ENCODE measurements around the gene PDE9A. TPM values are rescaled to one million over a fixed set of nuclear protein-coding genes. Genes with fewer than 3 reads are reported as not detected.

PDE9A gene
- total and polyA plus RNA-seq, 2 experiments from 2014 or later = 26.5 to 31.1 TPM

DNA sequence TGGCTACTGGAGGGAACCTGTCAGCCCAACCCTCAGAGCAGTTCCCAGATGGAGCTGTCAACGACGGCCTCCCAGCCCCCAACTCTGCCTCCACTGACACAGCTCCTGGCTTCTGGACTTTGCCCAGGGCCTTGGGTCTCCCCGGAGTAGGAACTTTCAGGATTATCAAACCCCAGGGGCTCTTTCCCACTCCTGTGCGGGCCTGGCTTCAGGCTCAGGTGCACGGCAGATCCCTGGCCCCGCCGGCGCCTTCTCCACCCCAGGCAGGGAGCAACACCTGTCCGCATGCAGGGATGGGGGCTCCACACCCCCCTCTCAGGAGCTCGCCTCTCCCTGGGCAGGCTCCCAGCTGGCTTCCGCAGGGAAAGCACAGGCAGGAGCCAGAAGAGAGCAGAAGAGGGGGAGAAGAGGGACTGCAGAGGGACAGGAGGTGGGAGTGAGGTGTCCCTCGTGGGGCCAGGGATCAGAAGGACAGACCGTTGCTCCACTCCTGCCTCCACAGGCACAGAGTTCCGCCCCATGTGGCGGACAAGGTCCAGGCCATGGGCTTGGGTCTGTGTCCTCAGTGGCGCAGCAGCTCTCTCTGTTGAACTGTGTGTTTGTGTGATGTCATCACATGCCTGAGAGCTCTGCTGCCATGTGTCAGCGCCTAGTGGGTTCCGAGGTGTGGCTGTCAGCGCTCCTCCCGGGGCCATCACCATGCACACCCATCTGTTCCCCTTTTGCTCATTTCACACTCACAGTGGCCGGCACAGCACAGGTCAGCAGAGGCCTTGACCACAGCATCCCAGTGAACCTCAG is 107.7 kb downstream of the PDE9A start:
- H2AFZ ChIP-seq = no peak overlapping the region
- H3K27ac ChIP-seq (ENCODE audit: low read depth) = no peak overlapping the region
- H3K9me2 ChIP-seq (ENCODE audit: insufficient read depth) = no peaks in the 10 kb centered on the region
- H3K4me2 ChIP-seq = no peak overlapping the region
- no peaks in the 10 kb centered on the region for H3K36me3 ChIP-seq (ENCODE audit: insufficient read depth)
- no peaks in the 10 kb centered on the region for H3K27me3 ChIP-seq (ENCODE audit: insufficient read depth)
- TF ChIP-seq, protein P1, sequence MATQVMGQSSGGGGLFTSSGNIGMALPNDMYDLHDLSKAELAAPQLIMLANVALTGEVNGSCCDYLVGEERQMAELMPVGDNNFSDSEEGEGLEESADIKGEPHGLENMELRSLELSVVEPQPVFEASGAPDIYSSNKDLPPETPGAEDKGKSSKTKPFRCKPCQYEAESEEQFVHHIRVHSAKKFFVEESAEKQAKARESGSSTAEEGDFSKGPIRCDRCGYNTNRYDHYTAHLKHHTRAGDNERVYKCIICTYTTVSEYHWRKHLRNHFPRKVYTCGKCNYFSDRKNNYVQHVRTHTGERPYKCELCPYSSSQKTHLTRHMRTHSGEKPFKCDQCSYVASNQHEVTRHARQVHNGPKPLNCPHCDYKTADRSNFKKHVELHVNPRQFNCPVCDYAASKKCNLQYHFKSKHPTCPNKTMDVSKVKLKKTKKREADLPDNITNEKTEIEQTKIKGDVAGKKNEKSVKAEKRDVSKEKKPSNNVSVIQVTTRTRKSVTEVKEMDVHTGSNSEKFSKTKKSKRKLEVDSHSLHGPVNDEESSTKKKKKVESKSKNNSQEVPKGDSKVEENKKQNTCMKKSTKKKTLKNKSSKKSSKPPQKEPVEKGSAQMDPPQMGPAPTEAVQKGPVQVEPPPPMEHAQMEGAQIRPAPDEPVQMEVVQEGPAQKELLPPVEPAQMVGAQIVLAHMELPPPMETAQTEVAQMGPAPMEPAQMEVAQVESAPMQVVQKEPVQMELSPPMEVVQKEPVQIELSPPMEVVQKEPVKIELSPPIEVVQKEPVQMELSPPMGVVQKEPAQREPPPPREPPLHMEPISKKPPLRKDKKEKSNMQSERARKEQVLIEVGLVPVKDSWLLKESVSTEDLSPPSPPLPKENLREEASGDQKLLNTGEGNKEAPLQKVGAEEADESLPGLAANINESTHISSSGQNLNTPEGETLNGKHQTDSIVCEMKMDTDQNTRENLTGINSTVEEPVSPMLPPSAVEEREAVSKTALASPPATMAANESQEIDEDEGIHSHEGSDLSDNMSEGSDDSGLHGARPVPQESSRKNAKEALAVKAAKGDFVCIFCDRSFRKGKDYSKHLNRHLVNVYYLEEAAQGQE (IDR thresholded peaks at IDR 0.05; ENCODE audit: unreplicated experiment) = no peak
- TF ChIP-seq NANOG (IDR thresholded peaks at IDR 0.05; ENCODE audit: borderline replicate concordance) = no peak
- no peak for TF ChIP-seq CREB1 (CRISPR knock-in tag; IDR thresholded peaks at IDR 0.05; ENCODE audit: low read depth)
- TF ChIP-seq ZNF114 (CRISPR knock-in tag; IDR thresholded peaks at IDR 0.05) = no peak
- ATAC-seq (peak; percentile 16; the same call in 2 of the 3 replicates), DNase-seq (ENCODE audit: low spot score) (no peak)
- peaks cover 13% of the 10 kb centered on the region for H3K27me3 Mint-ChIP-seq (ENCODE audit: insufficient read depth, low read depth, poor library complexity)
- no peaks in the 10 kb centered on the region for H4K20me1 ChIP-seq (replicated peaks; ENCODE audit: insufficient read depth)
- no peaks in the 10 kb centered on the region for H3F3A ChIP-seq (replicated peaks; ENCODE audit: low read depth)
- no peak overlapping the region for H3K27ac Mint-ChIP-seq
- H3K4me1 Mint-ChIP-seq = no peaks in the 10 kb centered on the region; the same call in 2 of the 3 replicates
- H3K4me3 ChIP-seq = no peak overlapping the region
- no peaks in the 10 kb centered on the region for H3K4me1 ChIP-seq (ENCODE audit: insufficient read depth)
- no peak overlapping the region for H3K4me3 Mint-ChIP-seq
- H3K9me3 Mint-ChIP-seq = no peaks in the 10 kb centered on the region
- peaks cover 30% of the 10 kb centered on the region for H3K36me3 Mint-ChIP-seq (ENCODE audit: low read depth)
- no peaks in the 10 kb centered on the region for H3K79me2 ChIP-seq (replicated peaks; ENCODE audit: insufficient read depth)

DNA sequence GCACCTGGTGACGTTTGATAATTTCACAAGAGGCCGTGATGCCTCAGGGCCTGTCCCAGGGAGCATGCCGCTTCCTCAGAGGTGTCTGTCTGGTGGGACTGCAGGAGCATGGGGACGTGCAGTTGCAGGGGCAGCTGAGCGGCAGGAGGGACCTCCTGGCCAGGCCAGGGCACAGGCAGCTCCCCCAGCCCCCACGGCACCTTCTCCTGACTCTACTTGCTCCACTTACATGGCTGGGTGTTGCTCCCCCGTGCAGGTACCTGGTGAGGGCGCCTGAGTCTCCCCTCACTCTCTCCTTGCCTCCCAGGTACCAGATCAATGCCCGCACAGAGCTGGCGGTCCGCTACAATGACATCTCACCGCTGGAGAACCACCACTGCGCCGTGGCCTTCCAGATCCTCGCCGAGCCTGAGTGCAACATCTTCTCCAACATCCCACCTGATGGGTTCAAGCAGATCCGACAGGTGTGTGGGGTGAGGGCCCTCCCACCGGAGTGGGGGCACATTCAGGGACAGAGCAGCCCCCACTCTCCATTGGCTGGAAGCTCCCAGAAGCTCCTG is 108.4 kb downstream of the PDE9A start:
- Histone ChIP-seq H3K27me3 (ENCODE audit: insufficient read depth) (no peaks in the 10 kb centered on the region), H3K79me2 (replicated peaks; ENCODE audit: insufficient read depth) (no peaks in the 10 kb centered on the region), H3K4me1 (ENCODE audit: insufficient read depth) (no peaks in the 10 kb centered on the region), H4K20me1 (replicated peaks; ENCODE audit: insufficient read depth) (no peaks in the 10 kb centered on the region), H2AFZ (no peak overlapping the region), H3F3A (replicated peaks; ENCODE audit: low read depth) (no peaks in the 10 kb centered on the region), H3K4me2 (no peak overlapping the region), H3K9me2 (ENCODE audit: insufficient read depth) (no peaks in the 10 kb centered on the region), H3K27ac (ENCODE audit: low read depth) (no peak overlapping the region), H3K36me3 (ENCODE audit: insufficient read depth) (no peaks in the 10 kb centered on the region), H3K4me3 (no peak overlapping the region)
- Mint-ChIP-seq H3K9me3 (no peaks in the 10 kb centered on the region), H3K4me1 (no peaks in the 10 kb centered on the region; the same call in 2 of the 3 replicates), H3K36me3 (ENCODE audit: low read depth) (peaks cover 30% of the 10 kb centered on the region), H3K27me3 (ENCODE audit: insufficient read depth, low read depth, poor library complexity) (peaks cover 13% of the 10 kb centered on the region), H3K27ac (no peak overlapping the region), H3K4me3 (no peak overlapping the region)
- ATAC-seq (no peak), DNase-seq (ENCODE audit: low spot score) (no peak)
- TF ChIP-seq STAT1 (IDR thresholded peaks at IDR 0.05; ENCODE audit: unreplicated experiment) (no peak), NANOG (IDR thresholded peaks at IDR 0.05; ENCODE audit: borderline replicate concordance) (no peak), CREB1 (CRISPR knock-in tag; IDR thresholded peaks at IDR 0.05; ENCODE audit: low read depth) (no peak)
- TF ChIP-seq, protein P2, sequence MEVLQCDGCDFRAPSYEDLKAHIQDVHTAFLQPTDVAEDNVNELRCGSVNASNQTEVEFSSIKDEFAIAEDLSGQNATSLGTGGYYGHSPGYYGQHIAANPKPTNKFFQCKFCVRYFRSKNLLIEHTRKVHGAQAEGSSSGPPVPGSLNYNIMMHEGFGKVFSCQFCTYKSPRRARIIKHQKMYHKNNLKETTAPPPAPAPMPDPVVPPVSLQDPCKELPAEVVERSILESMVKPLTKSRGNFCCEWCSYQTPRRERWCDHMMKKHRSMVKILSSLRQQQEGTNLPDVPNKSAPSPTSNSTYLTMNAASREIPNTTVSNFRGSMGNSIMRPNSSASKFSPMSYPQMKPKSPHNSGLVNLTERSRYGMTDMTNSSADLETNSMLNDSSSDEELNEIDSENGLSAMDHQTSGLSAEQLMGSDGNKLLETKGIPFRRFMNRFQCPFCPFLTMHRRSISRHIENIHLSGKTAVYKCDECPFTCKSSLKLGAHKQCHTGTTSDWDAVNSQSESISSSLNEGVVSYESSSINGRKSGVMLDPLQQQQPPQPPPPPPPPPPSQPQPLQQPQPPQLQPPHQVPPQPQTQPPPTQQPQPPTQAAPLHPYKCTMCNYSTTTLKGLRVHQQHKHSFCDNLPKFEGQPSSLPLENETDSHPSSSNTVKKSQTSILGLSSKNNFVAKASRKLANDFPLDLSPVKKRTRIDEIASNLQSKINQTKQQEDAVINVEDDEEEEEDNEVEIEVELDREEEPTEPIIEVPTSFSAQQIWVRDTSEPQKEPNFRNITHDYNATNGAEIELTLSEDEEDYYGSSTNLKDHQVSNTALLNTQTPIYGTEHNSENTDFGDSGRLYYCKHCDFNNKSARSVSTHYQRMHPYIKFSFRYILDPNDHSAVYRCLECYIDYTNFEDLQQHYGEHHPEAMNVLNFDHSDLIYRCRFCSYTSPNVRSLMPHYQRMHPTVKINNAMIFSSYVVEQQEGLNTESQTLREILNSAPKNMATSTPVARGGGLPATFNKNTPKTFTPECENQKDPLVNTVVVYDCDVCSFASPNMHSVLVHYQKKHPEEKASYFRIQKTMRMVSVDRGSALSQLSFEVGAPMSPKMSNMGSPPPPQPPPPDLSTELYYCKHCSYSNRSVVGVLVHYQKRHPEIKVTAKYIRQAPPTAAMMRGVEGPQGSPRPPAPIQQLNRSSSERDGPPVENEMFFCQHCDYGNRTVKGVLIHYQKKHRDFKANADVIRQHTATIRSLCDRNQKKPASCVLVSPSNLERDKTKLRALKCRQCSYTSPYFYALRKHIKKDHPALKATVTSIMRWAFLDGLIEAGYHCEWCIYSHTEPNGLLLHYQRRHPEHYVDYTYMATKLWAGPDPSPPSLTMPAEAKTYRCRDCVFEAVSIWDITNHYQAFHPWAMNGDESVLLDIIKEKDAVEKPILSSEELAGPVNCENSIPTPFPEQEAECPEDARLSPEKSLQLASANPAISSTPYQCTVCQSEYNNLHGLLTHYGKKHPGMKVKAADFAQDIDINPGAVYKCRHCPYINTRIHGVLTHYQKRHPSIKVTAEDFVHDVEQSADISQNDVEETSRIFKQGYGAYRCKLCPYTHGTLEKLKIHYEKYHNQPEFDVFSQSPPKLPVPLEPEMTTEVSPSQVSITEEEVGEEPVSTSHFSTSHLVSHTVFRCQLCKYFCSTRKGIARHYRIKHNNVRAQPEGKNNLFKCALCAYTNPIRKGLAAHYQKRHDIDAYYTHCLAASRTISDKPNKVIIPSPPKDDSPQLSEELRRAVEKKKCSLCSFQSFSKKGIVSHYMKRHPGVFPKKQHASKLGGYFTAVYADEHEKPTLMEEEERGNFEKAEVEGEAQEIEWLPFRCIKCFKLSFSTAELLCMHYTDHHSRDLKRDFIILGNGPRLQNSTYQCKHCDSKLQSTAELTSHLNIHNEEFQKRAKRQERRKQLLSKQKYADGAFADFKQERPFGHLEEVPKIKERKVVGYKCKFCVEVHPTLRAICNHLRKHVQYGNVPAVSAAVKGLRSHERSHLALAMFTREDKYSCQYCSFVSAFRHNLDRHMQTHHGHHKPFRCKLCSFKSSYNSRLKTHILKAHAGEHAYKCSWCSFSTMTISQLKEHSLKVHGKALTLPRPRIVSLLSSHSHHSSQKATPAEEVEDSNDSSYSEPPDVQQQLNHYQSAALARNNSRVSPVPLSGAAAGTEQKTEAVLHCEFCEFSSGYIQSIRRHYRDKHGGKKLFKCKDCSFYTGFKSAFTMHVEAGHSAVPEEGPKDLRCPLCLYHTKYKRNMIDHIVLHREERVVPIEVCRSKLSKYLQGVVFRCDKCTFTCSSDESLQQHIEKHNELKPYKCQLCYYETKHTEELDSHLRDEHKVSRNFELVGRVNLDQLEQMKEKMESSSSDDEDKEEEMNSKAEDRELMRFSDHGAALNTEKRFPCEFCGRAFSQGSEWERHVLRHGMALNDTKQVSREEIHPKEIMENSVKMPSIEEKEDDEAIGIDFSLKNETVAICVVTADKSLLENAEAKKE (CRISPR knock-in tag; IDR thresholded peaks at IDR 0.05) = no peak
